ENCODE results near the gene KRTAP19-2.
"Not testable (repeated sequence)": the region's sequence is repeated elsewhere in the genome, so short reads cannot be mapped to it uniquely, and the experiment has no call there.

The KRTAP19-2 gene, protein sequence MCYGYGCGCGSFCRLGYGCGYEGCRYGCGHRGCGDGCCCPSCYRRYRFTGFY

DNA sequence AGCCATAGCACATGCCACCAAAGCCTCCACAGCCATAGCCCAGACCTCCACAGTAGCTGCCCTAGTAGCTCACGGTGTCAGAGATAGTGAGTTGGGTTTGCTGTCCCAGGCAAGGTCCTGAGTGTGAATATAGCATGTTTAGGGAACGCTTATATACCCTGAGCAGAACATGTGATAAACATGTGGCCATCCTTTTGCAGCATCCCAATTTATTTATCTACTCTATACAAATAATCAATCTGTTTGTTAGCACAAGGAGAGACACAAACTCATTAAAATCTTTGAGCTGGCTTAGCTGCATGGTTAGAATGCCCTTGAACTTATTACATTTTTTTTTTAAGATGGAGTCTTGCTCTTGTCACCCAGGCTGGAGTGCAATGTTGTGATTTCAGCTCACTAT is at the start of gene KRTAP19-2:
KRTAP19-2 (minus strand) TSS at position 101 of the 400 bp plus-strand sequence; CDS start at position 13, 88 bp downstream.
- no peak for DNase-seq (ENCODE audit: low read depth, low spot score)

DNA sequence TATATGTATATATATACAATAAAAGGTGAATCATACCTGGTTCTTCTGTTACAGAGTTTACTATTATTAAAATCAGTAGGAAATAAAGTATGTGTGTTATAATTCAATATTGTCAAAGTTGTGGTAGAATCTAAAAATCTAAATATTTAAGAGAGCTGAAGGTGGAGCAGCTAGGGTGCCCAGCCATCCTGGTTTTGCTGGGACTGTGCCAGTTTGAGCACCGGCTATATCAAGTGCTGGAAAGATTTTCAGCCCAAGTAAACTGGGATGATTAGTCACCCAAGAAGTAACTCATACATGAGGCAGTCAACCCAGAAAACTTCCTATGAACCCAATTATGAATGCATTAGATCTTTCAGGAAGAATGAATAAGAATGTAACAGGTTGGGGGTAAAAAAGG is 31.6 kb upstream of the KRTAP19-2 start:
- no peak for DNase-seq (ENCODE audit: low read depth, low spot score)

DNA sequence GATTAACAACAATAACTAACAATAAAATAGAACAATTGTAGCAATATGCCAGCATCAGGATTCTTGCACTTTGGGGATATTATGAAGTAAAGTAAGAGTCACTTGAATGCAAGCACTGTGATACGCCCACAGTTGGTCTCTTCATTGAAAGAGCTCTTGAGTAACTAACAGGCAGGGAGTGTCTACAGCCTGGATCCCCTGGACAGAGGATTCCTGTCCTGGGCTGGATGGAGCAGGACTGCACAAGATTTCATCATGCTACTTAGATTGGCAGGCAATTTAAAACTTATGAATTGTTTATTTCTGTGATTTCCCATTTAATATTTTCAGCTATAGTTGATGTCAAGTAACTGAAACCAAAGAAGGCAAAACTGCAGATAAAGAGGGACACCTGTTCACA is 28.4 kb upstream of the KRTAP19-2 start:
- no peak for DNase-seq (ENCODE audit: low read depth, low spot score)

DNA sequence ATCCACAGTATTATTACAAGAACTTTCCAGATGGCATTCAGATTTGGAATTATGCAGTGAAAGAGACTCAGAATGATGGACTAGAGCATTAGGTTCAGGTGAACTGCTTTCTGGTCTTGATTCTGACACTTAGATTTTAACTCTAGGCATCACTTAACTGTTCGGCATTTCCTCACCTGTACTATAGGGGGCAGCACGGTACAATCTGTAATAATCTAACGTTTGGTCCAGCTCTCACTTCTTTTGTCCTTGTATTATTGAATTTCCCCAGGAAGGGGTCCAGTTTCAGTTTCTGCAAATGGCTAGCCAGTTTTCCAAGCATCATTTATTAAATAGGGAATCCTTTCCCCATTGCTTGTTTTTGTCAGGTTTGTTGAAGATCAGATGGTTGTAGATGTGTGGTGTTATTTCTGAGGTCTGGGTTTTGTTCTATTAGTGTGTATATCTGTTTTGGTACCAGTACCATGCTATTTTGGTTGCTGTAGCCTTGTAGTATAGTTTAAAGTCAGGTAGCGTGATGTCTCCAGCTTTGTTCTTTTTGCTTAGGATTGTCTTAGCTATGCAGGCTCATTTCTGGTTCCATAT is 18.5 kb upstream of the KRTAP19-2 start:
- not testable (repeated sequence) for DNase-seq (ENCODE audit: low read depth, low spot score)

DNA sequence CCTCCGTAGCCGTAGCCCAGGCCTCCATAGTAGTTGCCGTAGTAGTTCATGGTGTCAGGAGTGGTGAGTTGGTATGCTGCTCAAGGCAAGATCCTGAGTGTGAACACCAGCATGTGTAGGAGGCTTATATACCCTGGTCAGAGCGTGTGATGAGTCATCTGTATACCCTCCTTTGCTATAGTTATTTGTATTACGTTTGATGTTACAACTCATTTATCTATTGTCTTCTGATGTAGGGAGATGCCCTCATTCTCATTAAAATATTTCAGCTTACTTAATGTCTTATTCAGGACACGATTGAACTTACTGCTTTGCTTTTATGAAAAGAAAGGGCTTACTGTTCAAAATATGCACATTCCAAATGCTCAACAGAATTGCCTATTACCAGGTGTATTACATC is 14.8 kb upstream of the KRTAP19-2 start, which contains the start of gene KRTAP19-5:
KRTAP19-5 (minus strand) TSS at position 101 of the 400 bp plus-strand sequence; CDS start at position 50, 51 bp downstream.
- DNase-seq (ENCODE audit: low read depth, low spot score) = no peak

DNA sequence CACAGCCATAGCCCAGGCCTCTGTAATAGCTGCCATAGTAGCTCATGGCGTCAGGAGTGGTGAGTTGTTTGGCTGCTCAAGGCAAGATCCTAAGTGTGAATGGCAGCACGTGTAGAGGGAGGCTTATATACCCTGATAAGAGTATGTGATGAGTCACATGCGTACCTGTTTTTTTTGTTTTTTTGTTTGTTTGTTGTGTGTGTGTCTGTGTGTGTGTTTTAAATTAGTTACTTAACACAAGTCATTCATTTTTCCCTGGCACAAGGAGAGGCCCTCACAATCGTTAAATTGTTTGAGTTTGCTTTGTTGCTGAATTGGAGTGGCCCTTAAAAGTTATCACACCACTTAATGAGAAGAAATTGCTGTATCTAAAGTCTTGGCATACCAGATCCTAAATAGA is 9.8 kb upstream of the KRTAP19-2 start, which contains the start of gene KRTAP19-4:
KRTAP19-4 (minus strand) TSS at position 101 of the 400 bp plus-strand sequence; CDS start at position 46, 55 bp downstream.
- no peak for DNase-seq (ENCODE audit: low read depth, low spot score)

DNA sequence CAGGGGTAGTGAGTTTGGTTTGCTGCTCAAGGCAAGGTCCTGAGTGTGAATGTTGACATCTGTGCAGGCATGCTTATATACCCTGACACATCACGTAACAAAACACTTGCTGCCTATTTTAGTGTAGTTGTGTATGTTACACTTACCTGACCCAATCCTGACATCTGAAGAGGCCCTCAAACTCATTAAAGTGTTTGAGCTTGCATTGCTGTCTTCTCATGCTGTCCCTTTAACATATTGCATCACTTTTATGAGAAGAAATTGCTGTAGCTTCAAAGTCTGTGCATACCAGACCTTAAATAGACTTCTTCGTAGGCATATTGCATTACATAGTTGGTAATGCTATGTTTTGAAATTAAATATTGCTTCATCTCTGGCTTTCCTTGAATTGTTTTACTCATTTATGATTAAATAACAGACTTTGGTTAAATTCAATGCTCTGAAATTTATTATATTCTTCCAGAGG is 4.8 kb upstream of the KRTAP19-2 start, which contains the start of gene KRTAP19-3:
KRTAP19-3 (minus strand) TSS at position 51 of the 466 bp plus-strand sequence. CDS start 56 bp downstream, outside the sequence.
- no peak for DNase-seq (ENCODE audit: low read depth, low spot score)

DNA sequence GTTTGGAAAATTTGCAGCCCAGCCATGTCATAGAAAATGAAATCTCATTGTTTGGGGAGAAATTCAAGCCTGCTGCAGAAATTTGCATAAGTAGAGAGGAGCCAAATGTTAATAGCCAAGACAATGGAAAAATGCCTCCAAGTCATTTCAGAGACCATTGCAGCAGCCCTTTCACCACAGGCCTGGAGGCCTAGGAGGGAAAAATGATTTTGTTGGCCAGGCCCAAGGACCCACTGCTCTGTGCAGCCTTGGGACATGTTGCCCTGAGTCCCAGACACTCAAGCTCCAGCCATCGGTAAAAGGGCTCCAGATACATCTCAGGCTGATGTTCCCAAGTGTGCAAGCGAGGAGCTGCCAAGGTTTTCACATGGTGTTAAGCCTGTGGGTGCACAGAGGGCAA is 1.1 kb downstream of the KRTAP19-2 start:
- DNase-seq (ENCODE audit: low read depth, low spot score) = no peak

DNA sequence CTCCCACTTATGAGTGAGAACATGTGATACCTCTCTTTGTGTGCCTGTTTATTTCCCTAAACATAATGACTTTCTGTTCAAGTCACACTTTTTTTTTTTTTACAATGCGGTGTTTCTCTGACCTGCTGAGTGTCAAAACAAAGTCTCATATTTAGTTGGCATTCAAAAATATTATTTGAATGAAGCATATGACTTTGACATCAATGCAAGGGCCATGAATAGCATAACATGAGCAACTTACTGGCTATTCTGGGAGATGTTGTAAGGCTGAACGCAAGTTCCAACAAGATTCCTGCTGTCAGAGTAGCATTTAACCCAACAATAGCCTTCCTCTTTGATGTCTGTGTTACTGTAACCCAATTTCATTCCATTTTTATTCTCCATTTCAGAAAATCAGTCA is 5.1 kb downstream of the KRTAP19-2 start:
- no peak for DNase-seq (ENCODE audit: low read depth, low spot score)

DNA sequence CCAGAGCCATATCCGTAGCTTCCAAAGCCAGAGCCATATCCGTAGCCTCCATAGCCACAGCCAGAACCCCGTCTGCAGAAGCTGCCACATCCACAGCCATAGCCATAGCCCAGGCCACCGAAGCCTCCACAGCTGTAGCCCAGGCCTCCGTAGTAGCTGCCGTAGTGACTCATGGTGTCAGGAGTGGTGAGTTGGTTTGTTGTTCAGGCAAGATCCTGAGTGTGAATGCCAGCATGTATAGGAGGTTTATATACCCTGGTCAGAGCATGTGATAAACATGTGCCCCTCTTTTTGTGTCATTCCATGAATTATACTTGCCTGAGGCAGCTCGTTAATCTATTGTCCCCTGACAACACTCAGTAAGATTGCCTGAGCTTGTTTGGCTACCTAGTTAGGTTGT is 7.1 kb downstream of the KRTAP19-2 start, which contains the start of gene KRTAP19-1:
KRTAP19-1 (minus strand) TSS at position 223 of the 400 bp plus-strand sequence; CDS start at position 173, 50 bp downstream.
- no peak for DNase-seq (ENCODE audit: low read depth, low spot score)

DNA sequence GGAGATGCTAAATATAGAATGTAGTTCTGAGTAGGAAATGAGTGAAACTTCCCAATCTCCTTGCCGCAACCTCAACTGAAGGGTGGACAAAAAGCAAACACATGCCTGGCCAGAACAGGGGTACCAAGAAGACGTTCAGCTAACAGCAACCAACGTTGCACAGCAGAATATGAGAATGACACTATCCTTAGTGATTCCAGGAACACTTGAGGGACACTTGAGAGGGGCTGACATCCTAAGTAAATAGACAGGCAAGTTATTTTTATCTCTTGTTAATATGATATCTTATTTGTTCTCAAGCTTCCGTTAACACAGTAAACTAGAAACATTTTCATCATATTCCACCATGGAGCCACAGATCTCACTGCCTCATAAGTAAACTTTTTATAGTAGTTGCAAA is 8.0 kb downstream of the KRTAP19-2 start:
- no peak for DNase-seq (ENCODE audit: low read depth, low spot score)

DNA sequence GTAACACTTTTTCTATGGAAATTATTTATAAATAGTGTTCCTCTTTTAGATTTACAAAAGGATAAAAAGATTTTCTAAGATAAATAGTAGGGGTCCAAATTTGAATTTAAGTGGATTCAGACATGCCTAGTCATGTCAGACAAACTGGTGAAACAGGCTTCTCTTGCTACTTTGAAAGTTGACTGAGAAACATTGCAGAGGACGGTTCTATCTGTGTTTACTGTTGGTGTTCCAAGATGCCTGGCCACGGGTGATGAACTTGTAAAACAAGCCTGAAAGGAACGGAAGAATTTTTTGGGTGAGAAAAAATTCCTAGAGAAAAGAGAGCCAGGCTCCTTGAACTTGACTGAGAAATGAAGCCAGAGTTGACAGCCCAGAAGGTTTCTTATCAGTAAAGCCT is 9.2 kb downstream of the KRTAP19-2 start:
- no peak for DNase-seq (ENCODE audit: low read depth, low spot score)

DNA sequence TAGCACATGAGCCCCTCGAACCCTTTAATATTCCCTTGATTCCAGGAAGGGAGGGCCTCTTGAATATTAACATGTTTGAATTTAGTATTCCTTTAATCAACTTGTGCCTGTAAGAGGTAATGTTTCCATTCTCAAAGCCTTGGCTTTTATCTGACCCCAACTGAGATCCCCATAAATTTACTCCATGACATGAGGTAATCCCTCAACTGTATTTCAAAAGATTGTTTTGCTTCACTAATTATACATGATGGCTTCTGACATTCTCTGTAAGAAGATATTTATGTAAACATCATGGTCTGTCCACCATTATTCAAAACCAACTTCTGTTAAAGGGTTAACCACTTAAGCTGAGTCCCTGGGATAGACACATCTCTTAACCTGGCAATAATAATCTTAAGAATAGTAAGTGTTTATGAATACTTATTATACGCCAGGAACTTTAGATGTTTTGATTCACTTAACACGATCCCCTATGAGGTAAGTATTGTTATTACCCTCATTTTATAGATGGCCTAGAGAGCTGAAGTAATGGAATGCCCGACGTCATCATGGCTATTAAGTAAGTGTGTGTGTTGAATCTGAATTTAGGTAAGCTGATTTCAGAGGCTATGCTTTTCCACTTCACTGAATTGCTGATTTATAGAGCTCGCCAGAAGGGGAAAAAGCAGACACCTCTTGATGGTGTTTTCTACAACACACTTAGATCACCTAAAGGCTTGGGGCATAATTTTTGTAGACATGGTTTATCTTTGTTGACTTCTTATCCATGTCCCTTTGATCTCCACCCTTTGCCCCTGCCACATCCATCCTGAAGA is 18.1 kb downstream of the KRTAP19-2 start:
- DNase-seq (ENCODE audit: low read depth, low spot score) = no peak

DNA sequence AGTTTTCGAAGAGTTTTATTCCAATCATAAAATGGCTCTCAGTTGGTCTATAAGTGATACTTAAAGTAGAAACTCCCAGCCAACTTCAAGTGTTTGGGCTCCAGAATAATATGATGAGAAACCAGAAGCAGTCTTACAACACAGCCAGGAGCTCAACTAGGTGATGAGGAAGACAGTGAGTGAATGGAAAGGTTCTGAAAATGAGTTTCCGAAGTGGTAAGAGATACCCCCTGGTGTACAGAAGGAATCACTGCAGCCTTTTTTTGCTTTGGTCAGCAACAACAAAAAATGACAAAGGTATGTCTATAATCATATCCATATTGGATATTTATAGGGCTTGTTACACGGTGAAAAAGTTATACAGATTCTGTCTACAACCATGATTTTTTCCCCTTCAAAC is 23.5 kb downstream of the KRTAP19-2 start:
- no peak for DNase-seq (ENCODE audit: low read depth, low spot score)

DNA sequence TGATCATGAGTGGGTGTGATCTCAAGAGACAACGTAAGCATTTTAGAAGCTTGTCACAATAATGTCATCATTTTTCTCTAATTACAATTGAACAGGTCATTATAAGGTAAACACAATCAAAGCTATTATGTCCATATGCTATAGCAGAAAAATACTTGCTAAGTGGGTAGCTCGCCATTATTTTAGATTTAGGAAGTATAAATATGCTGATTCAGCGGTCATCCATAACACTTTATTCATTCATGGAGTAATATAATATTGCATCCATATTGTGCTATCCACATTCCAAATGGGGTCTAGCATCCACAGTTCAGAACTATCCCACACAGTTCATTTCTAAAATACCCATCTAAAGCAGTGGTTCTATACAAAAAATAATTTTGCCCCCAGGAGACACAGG is 38.7 kb downstream of the KRTAP19-2 start:
- DNase-seq (ENCODE audit: low read depth, low spot score) = no peak

DNA sequence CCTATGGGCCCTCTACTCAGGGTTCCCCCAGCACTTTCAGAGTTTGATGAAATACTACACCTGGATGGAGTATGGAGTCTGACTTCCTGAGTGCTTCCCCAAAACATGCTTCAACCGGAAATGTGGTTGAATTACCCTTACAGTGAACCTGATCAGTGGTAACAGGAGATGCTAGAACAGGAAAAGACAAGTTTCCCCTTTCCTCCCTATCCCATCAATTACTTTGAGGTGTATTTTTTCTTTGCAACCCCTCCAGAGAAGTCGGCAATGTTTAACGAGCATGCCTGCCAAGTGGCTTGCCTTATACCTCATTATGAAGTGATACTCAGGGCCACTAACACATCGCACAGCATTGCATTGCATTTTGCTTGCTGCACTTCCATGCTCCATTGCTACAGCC is 40.2 kb downstream of the KRTAP19-2 start:
- DNase-seq (ENCODE audit: low read depth, low spot score) = no peak

DNA sequence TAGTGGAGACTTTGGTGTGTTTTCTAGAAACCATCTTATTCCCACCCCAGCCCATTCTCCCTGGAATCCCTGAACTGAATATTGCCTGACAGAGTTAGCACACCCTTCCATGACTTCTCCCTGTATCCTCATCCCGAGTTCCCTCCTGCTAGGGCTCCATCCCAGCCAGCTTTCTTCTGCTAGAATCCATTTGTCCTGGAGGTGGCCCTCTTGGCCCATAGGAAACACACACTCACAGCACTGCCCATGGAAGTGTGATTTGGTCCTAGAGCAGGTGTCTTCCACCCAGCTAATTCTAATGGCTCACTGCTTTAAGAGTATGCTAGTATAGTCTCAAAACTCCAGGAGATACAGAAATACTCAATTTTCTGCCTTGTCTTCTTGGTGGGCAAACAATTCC is 43.0 kb downstream of the KRTAP19-2 start:
- no peak for DNase-seq (ENCODE audit: low read depth, low spot score)

DNA sequence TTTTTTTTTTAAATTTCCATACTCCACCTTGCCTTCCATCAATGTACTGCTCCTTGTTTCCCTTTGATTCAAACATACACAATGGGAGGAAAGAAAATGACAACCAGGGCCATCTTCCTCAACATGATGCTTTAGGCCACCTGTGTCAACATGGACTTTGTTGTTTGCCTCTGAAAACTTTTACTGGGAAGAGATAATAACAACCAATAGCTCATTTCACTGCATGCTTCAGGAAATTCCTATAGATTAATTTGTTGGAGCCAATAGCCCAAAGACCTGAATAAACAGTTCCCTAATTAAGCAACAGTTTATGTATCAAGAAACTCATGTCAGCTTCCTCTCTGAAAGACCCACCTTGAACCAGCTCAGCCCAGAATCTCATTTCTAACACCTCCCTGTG is 44.0 kb downstream of the KRTAP19-2 start:
- no peak for DNase-seq (ENCODE audit: low read depth, low spot score)

DNA sequence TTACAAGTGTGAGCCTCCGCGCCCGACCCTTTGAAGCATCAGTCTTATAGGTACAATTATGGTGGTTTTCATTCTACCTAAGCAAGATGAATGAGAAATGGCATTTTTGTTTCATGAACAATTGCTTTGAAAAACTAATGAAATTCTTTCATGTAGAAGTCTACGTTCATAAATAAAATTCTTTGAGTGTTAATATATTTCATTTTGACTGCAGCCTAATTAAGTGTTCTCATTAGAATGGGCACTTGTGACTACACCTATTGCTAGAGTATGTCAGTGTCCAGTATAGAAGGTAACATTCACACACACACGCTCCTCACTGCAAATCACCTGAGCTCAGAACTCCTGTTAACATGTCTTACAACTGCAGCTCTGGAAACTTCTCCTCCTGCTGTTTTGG is 47.3 kb downstream of the KRTAP19-2 start, which contains the start of gene KRTAP15-1:
KRTAP15-1 (plus strand) TSS at position 301 of the 400 bp plus-strand sequence; CDS start at position 354, 53 bp downstream.
- no peak for DNase-seq (ENCODE audit: low read depth, low spot score)

Measured in smooth muscle cell of the brain vasculature (primary cell).